ENCODE results near the gene CDCA4. TPM values are rescaled to one million over a fixed set of nuclear protein-coding genes. Genes with fewer than 3 reads are reported as not detected.

The CDCA4 gene
- total RNA-seq (15.6 TPM), polyA plus RNA-seq (ENCODE audit: insufficient read depth in 1 of 8, insufficient read length in 8 of 8, low replicate concordance in 1 of 8) (10 to 100 TPM; 16.5 to 28.0 (median 22.4) TPM)
- long read RNA-seq, donor 1, transcript CDCA4-201 (2 exons, 2,513 nt) = major isoform, 11 of 11 reads
- long read RNA-seq, donor 1, partial matches to known transcripts = 0 of 11 reads
- long read RNA-seq, donor 1, other reads (novel, unspliced or antisense) = 0 of 11 reads
- long read RNA-seq, donor 2 = 0 reads
- long read RNA-seq, donor 3, transcript CDCA4-201 (2 exons, 2,513 nt) = major isoform, 10 of 10 reads
- long read RNA-seq, donor 3, partial matches to known transcripts = 0 of 10 reads
- long read RNA-seq, donor 3, other reads (novel, unspliced or antisense) = 0 of 10 reads
- long read RNA-seq, donor 4, transcript CDCA4-201 (2 exons, 2,513 nt) = major isoform, 9 of 9 reads
- long read RNA-seq, donor 4, partial matches to known transcripts = 0 of 9 reads
- long read RNA-seq, donor 4, other reads (novel, unspliced or antisense) = 0 of 9 reads
- long read RNA-seq, donor 5, transcript CDCA4-201 (2 exons, 2,513 nt) = major isoform, 33 of 33 reads
- long read RNA-seq, donor 5, partial matches to known transcripts = 0 of 33 reads
- long read RNA-seq, donor 5, other reads (novel, unspliced or antisense) = 0 of 33 reads
- long read RNA-seq, donor 6, transcript CDCA4-201 (2 exons, 2,513 nt) = major isoform, 25 of 25 reads
- long read RNA-seq, donor 6, partial matches to known transcripts = 0 of 25 reads
- long read RNA-seq, donor 6, other reads (novel, unspliced or antisense) = 0 of 25 reads
- long read RNA-seq, donor 7, transcript CDCA4-201 (2 exons, 2,513 nt) = major isoform, 16 of 16 reads
- long read RNA-seq, donor 7, partial matches to known transcripts = 0 of 16 reads
- long read RNA-seq, donor 7, other reads (novel, unspliced or antisense) = 0 of 16 reads
- long read RNA-seq, donor 8, transcript CDCA4-201 (2 exons, 2,513 nt) = major isoform, 7 of 7 reads
- long read RNA-seq, donor 8, partial matches to known transcripts = 0 of 7 reads
- long read RNA-seq, donor 8, other reads (novel, unspliced or antisense) = 0 of 7 reads
- long read RNA-seq, donor 9, transcript CDCA4-201 (2 exons, 2,513 nt) = major isoform, 7 of 8 reads
- long read RNA-seq, donor 9, partial matches to known transcripts = 0 of 8 reads
- long read RNA-seq, donor 9, other reads (novel, unspliced or antisense) = 0 of 8 reads
- long read RNA-seq, donor 10, transcript CDCA4-201 (2 exons, 2,513 nt) = major isoform, 9 of 9 reads
- long read RNA-seq, donor 10, partial matches to known transcripts = 0 of 9 reads
- long read RNA-seq, donor 10, other reads (novel, unspliced or antisense) = 0 of 9 reads
- long read RNA-seq, donor 11, transcript CDCA4-201 (2 exons, 2,513 nt) = major isoform, 7 of 7 reads
- long read RNA-seq, donor 11, partial matches to known transcripts = 0 of 7 reads
- long read RNA-seq, donor 11, other reads (novel, unspliced or antisense) = 0 of 7 reads

GRCh38 chr14:105020815-105021655, at the start of gene CDCA4:
TSS of gene CDCA4 (minus strand) at chr14:105021083. CDS start at chr14:105011929, 9,154 bp downstream.
- DNase-seq = peak; percentile 99
- peaks cover 4% of the 10 kb centered on the region for H3K36me3 ChIP-seq (ENCODE audit: control insufficient read depth, insufficient read depth, low read length)
- no peaks in the 10 kb centered on the region for H3K27me3 ChIP-seq (ENCODE audit: control insufficient read depth, insufficient read depth, low read length)
- H3K27ac ChIP-seq (ENCODE audit: low read length) = peak within 1 kb of the TSS; percentile 90
- peak within 1 kb of the TSS; percentile 93 for H3K4me3 ChIP-seq (ENCODE audit: low read length)
- no peaks in the 10 kb centered on the region for H3K9me3 ChIP-seq (replicated peaks; ENCODE audit: control insufficient read depth, low read depth, low read length)
- H3K4me1 ChIP-seq (ENCODE audit: control insufficient read depth, insufficient read depth, low read length) = peaks cover 29% of the 10 kb centered on the region
- WGBS (ENCODE audit: insufficient coverage) = under 1% methylated on average over 112 of the region's 115 CpGs

GRCh38 chr14:105069871-105070759, 49.2 kb upstream of the CDCA4 start:
- WGBS (ENCODE audit: insufficient coverage) = 39% methylated on average over 11 of the region's 20 CpGs
- Histone ChIP-seq H3K4me3 (ENCODE audit: low read length) (no peak overlapping the region), H3K4me1 (ENCODE audit: control insufficient read depth, insufficient read depth, low read length) (peaks cover 48% of the 10 kb centered on the region), H3K9me3 (replicated peaks; ENCODE audit: control insufficient read depth, low read depth, low read length) (no peaks in the 10 kb centered on the region), H3K27ac (ENCODE audit: low read length) (peak overlapping the region; percentile 42), H3K36me3 (ENCODE audit: control insufficient read depth, insufficient read depth, low read length) (no peaks in the 10 kb centered on the region), H3K27me3 (ENCODE audit: control insufficient read depth, insufficient read depth, low read length) (peaks cover 15% of the 10 kb centered on the region)
- DNase-seq = peak; percentile 80

GRCh38 chr14:105069522-105069870, 48.6 kb upstream of the CDCA4 start:
- 64% methylated on average over 8 of the region's 10 CpGs for WGBS (ENCODE audit: insufficient coverage)
- no peaks in the 10 kb centered on the region for H3K9me3 ChIP-seq (replicated peaks; ENCODE audit: control insufficient read depth, low read depth, low read length)
- no peak for DNase-seq
- H3K4me1 ChIP-seq (ENCODE audit: control insufficient read depth, insufficient read depth, low read length) = peaks cover 46% of the 10 kb centered on the region
- peaks cover 15% of the 10 kb centered on the region for H3K27me3 ChIP-seq (ENCODE audit: control insufficient read depth, insufficient read depth, low read length)
- H3K4me3 ChIP-seq (ENCODE audit: low read length) = no peak overlapping the region
- H3K36me3 ChIP-seq (ENCODE audit: control insufficient read depth, insufficient read depth, low read length) = no peaks in the 10 kb centered on the region
- H3K27ac ChIP-seq (ENCODE audit: low read length) = no peak overlapping the region

GRCh38 chr14:105068818-105069217, 47.9 kb upstream of the CDCA4 start:
- peaks cover 43% of the 10 kb centered on the region for H3K4me1 ChIP-seq (ENCODE audit: control insufficient read depth, insufficient read depth, low read length)
- 76% methylated on average over 11 of the region's 13 CpGs for WGBS (ENCODE audit: insufficient coverage)
- H3K27me3 ChIP-seq (ENCODE audit: control insufficient read depth, insufficient read depth, low read length) = peaks cover 15% of the 10 kb centered on the region
- no peaks in the 10 kb centered on the region for H3K36me3 ChIP-seq (ENCODE audit: control insufficient read depth, insufficient read depth, low read length)
- peak; percentile 12 for DNase-seq
- H3K4me3 ChIP-seq (ENCODE audit: low read length) = no peak overlapping the region
- H3K9me3 ChIP-seq (replicated peaks; ENCODE audit: control insufficient read depth, low read depth, low read length) = no peaks in the 10 kb centered on the region
- H3K27ac ChIP-seq (ENCODE audit: low read length) = peak overlapping the region; percentile 20

GRCh38 chr14:105067969-105068301, 47.1 kb upstream of the CDCA4 start:
- Histone ChIP-seq H3K9me3 (replicated peaks; ENCODE audit: control insufficient read depth, low read depth, low read length) (no peaks in the 10 kb centered on the region), H3K27ac (ENCODE audit: low read length) (no peak overlapping the region), H3K36me3 (ENCODE audit: control insufficient read depth, insufficient read depth, low read length) (no peaks in the 10 kb centered on the region), H3K4me1 (ENCODE audit: control insufficient read depth, insufficient read depth, low read length) (peaks cover 39% of the 10 kb centered on the region), H3K4me3 (ENCODE audit: low read length) (no peak overlapping the region), H3K27me3 (ENCODE audit: control insufficient read depth, insufficient read depth, low read length) (peaks cover 15% of the 10 kb centered on the region)
- DNase-seq = no peak
- WGBS (ENCODE audit: insufficient coverage) = 93% methylated on average over 6 of the region's 12 CpGs

GRCh38 chr14:105067140-105067968, 46.5 kb upstream of the CDCA4 start:
- 56% methylated on average over 13 of the region's 18 CpGs for WGBS (ENCODE audit: insufficient coverage)
- no peak overlapping the region for H3K27ac ChIP-seq (ENCODE audit: low read length)

GRCh38 chr14:105066240-105067071, 45.6 kb upstream of the CDCA4 start:
- WGBS (ENCODE audit: insufficient coverage) = 75% methylated on average over 24 of the region's 28 CpGs
- Histone ChIP-seq H3K27ac (ENCODE audit: low read length) (no peak overlapping the region), H3K4me1 (ENCODE audit: control insufficient read depth, insufficient read depth, low read length) (peaks cover 41% of the 10 kb centered on the region), H3K27me3 (ENCODE audit: control insufficient read depth, insufficient read depth, low read length) (peaks cover 11% of the 10 kb centered on the region), H3K4me3 (ENCODE audit: low read length) (no peak overlapping the region), H3K36me3 (ENCODE audit: control insufficient read depth, insufficient read depth, low read length) (no peaks in the 10 kb centered on the region), H3K9me3 (replicated peaks; ENCODE audit: control insufficient read depth, low read depth, low read length) (no peaks in the 10 kb centered on the region)
- DNase-seq = no peak

More at GRCh38 chr14:105067140-105067968, 46.5 kb upstream of the CDCA4 start:
- peaks cover 15% of the 10 kb centered on the region for H3K27me3 ChIP-seq (ENCODE audit: control insufficient read depth, insufficient read depth, low read length)
- H3K4me3 ChIP-seq (ENCODE audit: low read length) = no peak overlapping the region
- DNase-seq = no peak
- no peaks in the 10 kb centered on the region for H3K36me3 ChIP-seq (ENCODE audit: control insufficient read depth, insufficient read depth, low read length)
- H3K9me3 ChIP-seq (replicated peaks; ENCODE audit: control insufficient read depth, low read depth, low read length) = no peaks in the 10 kb centered on the region
- H3K4me1 ChIP-seq (ENCODE audit: control insufficient read depth, insufficient read depth, low read length) = peaks cover 35% of the 10 kb centered on the region
